Anterior cingulate cortex (tissue), 58 donors: Measurements from ENCODE around the gene DDC.
"Not testable (repeated sequence)": the region's sequence is repeated elsewhere in the genome, so short reads cannot be mapped to it uniquely, and the experiment has no call there.

Experiments used
- DNase-seq, 58 donors: peaks; one replicate each; lab custom pipeline; 2025; lab: John Stamatoyannopoulos, UW

The DDC gene

DNA sequence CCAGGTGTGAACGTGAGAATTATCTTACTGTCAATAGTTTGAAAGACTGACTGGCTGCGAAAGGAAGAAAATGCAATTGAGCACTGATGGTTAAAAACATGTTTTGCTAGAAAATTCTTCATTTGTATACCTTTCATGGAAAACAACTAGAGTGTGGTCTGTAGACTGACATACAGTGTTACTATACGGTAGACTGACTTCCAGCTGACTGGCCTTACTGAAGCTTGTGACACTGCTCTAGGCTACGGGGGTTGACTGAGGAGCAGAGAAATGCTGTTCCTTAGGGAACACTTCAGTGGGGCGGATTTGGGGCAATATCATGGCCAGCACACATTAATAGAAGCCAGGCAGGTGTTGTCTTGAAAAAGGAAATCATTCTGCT lies 25.9 kb upstream of the DDC start:
- no peak for DNase-seq

DNA sequence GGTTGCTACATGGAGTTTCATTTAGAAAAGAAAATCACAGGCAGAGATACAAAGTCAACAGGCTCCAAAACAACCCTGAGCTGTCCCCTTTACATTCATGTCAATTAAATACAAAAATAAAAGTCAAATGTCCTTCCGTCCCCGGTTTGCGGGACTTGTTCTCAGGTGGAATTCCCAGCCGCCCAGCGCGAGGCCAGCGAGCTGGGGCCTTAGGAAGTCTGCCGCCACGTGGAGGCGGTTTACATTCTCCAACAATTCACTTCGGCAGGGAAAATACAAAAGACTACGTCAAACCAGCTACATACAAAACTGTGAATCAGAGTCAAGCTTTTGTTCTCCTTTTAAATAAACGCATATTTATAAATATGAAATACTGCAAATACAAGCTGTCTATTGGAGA lies 25.3 kb upstream of the DDC start:
- DNase-seq: no peak

GRCh38 chr7:50589364-50589763 lies 24.2 kb upstream of the DDC start:
- no peak for DNase-seq

- no peak for DNase-seq
Measured at GRCh38 chr7:50588937-50589336, 23.7 kb upstream of the DDC start.

- DNase-seq: no peak
Measured at GRCh38 chr7:50587737-50588136, 22.5 kb upstream of the DDC start.

DNA sequence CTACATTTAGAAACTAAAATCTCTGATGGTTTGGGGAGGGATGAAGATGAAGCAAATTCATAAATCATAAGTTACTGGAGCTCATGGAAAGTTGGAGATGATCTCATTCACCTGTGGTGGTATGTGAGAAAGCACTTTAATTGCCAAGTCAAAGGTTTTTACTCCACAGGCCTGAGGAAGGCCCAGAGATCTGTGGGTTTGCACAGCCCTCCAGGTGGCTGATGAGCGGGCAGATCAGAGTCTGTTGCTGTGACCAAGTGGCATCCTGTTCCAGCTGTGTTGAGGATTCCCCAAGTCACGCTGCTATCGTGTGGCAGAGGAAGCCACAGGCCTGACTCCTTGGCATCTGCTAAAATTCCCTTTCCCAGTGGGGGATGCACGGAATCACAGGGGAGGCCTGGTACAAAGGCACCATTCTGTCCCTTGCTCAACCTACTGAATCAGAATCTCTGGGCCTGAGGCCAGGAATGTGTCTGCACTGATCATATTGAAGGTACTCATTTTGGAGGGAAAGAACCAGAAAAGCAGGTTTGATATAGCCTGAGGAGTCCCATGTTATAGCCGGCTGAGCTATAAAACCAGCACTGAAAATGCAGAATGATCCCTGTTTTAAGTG lies 19.7 kb upstream of the DDC start:
- DNase-seq: no peak

DNA sequence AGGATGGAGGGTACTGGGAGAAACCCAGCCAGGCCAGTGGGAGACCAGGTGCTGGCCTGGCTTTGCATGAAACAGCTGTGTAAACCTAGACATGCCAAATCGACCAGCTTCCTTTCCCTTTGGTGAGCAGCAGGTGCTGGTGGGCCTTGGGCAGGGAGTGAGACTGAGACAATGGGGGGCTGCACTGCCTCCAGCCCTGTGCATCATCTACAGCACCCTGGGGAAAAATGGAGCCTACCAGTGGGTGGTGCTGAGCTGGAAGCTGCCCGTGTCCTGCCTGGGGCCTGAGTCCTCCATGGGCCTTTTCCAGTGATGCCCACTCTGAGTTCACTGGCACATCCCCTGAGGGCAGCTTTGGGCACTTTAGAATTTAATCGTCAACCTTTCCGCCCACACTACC lies 19.2 kb upstream of the DDC start:
- DNase-seq: no peak

- not testable (repeated sequence) for DNase-seq
Measured at GRCh38 chr7:50583295-50583694, 18.1 kb upstream of the DDC start.

GRCh38 chr7:50582271-50582670 lies 17.1 kb upstream of the DDC start:
- not testable (repeated sequence) for DNase-seq

DNA sequence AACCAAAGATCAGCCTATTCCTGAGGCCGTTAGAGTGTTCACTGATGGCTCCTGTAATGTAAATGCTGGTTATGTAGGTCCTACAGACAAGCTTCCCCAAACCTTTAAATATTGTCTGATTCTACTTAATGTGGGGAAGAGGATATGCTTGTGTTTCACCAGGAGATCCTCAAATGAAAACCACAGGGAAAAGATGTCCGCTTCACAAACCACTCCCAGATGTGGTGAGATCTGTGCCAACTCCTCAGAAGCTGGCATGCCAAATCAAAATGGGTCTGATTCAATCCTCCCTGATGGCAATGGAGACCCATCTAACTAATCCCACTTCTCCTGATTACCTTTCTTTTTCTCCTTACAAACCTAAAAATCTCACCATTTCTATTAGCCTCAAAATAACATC lies 15.5 kb upstream of the DDC start:
- DNase-seq: not testable (repeated sequence)

GRCh38 chr7:50580057-50580456 lies 14.9 kb upstream of the DDC start:
- no peak for DNase-seq

GRCh38 chr7:50578105-50578504 lies 12.9 kb upstream of the DDC start:
- not testable (repeated sequence) for DNase-seq

DNA sequence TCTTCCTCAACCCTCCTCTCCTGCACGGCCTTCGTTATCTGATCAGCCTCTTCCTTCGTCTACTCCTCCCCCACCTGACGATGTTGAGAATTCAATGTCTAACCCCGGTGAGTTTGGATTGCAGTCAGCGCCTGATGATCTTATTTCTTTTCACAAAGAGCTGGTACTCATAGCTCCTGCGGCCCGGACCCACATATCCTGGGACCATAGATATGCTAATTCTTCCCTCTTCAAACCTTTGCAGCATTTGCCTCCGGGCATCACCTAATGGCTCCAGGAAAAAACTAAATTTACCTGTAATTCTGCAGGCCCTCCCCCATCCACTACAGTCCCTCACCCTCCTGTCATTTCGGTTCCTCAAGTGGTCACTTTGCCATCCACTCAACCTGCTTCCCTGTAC lies 12.4 kb upstream of the DDC start:
- DNase-seq: no peak

- DNase-seq: not testable (repeated sequence)
Measured at GRCh38 chr7:50576388-50576787, 11.2 kb upstream of the DDC start.

DNA sequence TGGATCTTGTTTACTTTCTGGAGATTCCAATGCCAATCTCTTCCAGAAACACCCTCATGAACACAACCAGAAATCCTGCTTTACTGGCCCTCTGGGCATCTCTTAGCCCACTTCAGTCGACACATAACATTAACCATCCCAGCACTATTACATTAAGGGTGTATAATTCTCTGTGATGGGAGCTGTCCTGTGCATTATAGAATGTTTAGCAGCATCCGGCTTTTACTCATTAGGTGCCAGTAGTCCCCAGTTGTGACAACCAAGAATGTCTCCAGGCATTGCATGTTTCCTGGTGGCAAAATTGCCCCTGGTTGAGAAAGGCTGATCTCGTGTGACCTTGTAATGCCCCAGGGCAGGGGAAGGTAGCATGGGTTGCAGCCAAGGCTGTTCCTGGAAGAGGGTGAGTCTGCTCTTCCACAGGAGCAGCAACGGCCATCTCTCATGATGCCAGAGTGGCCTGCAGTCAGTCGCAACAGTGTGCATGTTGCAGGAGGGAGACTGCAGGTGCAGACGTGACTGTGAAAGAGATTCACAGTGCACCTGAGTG lies 2.6 kb upstream of the DDC start:
- DNase-seq: no peak

DNA sequence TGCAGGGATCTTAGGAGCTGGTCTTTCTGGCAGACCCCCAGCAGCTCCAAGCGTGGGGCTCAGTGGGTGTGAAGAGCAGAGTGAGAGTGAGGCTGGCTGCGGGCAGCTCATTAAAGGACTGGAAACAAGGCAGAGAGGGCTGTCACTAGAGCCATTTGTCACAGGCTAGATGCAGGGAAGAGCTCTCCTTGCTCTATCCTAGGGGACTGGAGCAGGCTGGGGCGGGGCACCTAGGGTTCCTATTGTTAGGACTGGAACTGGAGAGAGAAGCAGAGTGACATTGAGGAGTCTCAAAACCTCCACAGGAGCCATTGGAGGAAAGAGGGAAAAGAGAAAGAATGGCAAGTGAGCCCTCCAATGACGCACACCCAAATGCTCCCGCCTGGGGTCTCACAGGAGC lies 772 bp upstream of the DDC start:
- DNase-seq: no peak

GRCh38 chr7:50565559-50565916 lies 333 bp upstream of the DDC start:
- no peak for DNase-seq

DNA sequence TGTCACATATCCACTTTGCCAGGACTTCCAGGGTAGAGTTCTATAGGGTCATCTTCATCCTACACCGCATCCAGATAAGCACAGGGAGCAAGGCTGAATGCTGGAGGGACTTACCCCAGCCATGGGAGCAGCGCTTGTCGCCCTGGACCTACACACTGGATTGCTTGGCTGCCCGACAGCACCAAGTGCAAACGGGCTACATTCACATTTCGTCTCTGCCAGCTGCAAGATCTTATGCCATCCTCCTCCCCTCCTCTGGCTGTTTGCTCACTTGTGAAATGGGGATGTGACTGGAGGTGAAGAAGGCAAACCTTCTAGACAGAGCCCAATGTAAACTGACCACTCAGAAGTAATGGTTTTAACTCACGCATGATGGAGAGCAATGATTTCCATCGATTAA lies 1.0 kb downstream of the DDC start:
- DNase-seq: no peak

GRCh38 chr7:50562136-50562535 lies 3.1 kb downstream of the DDC start:
- DNase-seq: no peak

DNA sequence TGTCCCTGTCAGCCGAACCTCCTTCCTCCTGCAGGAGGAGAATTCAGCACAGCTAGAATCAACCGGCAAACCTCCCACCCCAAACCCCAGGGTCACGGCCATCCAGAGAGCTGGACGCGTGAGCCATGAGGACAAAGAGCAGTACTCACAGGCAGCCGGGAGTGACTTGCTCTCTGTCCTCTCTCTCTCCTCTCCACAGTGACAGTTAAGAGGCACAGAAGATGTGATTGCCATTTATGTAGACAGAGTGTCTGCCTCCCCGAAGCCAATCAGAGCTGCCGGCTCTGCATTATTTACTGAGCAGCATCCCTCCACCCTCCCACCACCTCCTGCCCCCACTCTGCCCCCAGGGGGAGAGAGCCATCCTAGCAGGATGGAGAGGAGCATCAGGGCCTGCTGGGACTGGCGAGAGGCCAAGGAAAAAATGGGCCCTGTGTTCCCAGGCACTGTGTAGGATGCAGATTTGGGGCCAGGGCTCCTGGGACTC lies 4.3 kb downstream of the DDC start:
- DNase-seq: no peak

DNA sequence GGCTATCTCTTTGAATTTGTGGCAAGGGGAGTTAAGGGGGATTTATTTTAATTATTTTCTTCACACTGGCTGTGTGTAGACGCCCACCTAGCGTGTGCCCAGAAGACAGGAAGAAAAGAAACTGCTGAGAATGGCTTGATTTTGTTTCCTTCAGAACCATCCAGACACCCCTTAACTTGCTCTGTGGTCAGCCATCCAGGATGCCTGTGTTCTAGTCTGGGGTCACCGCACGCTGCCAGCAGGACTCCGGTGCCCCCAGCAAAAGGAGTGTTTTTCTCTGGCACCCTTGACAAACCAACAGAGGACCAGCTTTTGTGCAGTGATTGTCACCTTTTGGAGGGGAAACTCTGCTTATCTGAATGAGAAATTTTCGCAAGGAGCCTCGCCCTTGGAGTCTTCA lies 5.3 kb downstream of the DDC start:
- no peak for DNase-seq

DNA sequence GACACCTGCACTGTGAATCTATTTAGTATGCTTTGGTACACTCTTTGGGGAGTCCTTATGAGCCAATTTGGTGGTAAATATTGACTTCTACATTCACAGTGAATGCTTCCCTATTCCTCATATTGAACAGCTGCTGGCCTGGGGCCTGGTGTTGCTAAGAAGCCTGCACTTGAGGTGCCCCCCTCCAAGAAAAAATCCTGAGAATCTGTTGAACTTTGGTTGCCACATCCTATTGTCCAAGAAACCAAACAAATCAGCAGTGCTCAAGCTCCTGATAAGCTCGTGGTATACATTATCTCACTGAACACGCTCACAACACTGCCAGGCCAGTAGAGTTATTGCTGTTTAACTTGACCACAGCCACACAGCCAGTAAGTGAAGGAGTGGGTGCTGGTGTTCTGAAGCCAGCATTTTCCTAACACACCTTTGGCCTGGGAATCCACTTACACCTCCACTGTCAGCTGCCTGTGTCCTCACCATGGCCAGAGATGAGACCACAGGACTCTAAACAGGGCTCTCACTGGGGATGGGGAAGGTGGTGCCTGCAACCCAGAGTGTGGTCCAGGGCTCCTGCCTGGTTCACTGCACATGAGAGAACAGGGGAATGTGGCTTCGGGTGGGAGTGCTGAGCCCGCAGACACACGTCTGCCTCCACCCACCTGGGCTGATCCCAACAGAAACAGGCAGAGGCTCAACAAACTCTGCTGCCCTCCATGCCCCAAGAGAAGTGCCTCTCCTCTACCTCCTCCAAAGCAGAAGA lies 6.7 kb downstream of the DDC start:
- no peak for DNase-seq
